ENCODE data around the gene TBX2. TPM values are rescaled to one million over a fixed set of nuclear protein-coding genes. Genes with fewer than 3 reads are reported as not detected.

Gene TBX2
- total and polyA plus RNA-seq, 9 of the 15 experiments (the other 6 are each of a cell fraction or from before 2014, with no cell fraction given), result 0.18 TPM; not detected in 8

- TF ChIP-seq TCF3 (CRISPR knock-in tag; IDR thresholded peaks at IDR 0.05) (no peak), STAG1 (CRISPR knock-in tag; IDR thresholded peaks at IDR 0.05; ENCODE audit: borderline replicate concordance) (peak; percentile 81; the same call in 1 of the 2 replicates), MAZ (CRISPR knock-in tag; conservative IDR thresholded peaks at IDR 0.05 in 1 of 2, IDR thresholded peaks at IDR 0.05 in 1 of 2) (0 out of 4 replicates have a peak, but pooled peaks of 1 of the 2 experiments have one; percentile 20), ATF4 (CRISPR knock-in tag; IDR thresholded peaks at IDR 0.05) (no peak), MED1 (CRISPR knock-in tag; IDR thresholded peaks at IDR 0.05; ENCODE audit: borderline replicate concordance) (no peak), RBM34 (IDR thresholded peaks at IDR 0.05; ENCODE audit: borderline replicate concordance, insufficient read depth, low read length) (0 out of 2 replicates have a peak, but pooled peaks have one; percentile 21), L3MBTL2 (IDR thresholded peaks at IDR 0.05) (peak; percentile 49; the same call in 1 of the 2 replicates), ASH1L (IDR thresholded peaks at IDR 0.05; ENCODE audit: borderline replicate concordance, low read depth, partially characterized antibody) (no peak), ZNF354B (CRISPR knock-in tag; IDR thresholded peaks at IDR 0.05) (no peak), THRB (CRISPR knock-in tag; conservative IDR thresholded peaks at IDR 0.05) (no peak), NR2C2 (CRISPR knock-in tag; IDR thresholded peaks at IDR 0.05) (no peak), NR2C2 (tag; IDR thresholded peaks at IDR 0.05) (0 out of 2 replicates have a peak, but pooled peaks have one; percentile 17), SMARCA5 (IDR thresholded peaks at IDR 0.05) (no peak), FUS (optimal IDR thresholded peaks at IDR 0.05; ENCODE audit: low read depth, low read length) (peak; percentile 16)
These were observed 12.7 kb downstream of the TBX2 start (continued) for GRCh38 chr17:61412143-61412859.
